ENCODE measurements around the gene HRAS. TPM values are rescaled to one million over a fixed set of nuclear protein-coding genes. Genes with fewer than 3 reads are reported as not detected.

Gene HRAS
- total RNA-seq, 4 donors from 2014 or later, result 82.9 to 131 (median 96.2) TPM

DNA sequence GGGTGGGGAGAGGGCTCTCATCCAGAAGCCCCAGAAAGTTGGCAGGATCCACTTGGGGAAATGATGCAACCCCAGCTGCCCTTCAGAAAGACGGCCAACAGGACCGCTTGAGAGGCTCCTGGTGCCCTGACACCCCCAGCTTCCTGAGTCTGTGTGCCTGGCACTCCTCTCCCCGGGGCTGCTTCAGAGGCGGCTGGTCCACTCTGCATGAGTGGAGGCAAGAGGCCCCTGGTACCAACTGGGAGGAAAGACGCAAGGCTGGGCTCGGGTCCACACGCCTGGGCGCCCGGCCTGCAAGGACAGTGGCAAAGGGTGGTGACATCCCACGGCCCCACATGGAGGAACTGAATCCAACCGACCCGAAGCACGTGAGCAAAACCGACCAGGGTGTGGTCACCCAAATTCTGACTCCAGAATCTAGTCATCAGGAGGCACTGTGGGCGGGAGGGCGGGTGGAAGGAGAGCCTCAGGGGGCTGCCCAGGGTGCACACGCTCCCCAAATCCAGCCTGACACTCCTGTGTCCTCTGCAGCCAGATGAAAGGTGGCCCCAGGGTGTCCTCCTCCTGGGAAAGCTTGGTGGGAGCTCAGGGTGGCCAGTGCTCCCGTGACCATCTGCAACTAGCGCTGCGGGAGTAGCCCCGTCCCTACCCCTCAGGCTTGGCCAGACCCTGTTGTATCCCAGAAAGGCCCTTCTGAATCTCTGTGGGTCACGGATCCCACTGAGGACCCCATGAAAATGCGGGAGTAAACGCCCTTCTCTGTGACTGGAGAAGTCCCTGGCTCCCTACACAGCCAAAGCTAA lies 32.0 kb downstream of the HRAS start:
- H3K4me3 ChIP-seq, result peak overlapping the region; percentile 83
- no peak for TF ChIP-seq POLR2AphosphoS5 (IDR thresholded peaks at IDR 0.05)
- TF ChIP-seq POLR2A (IDR thresholded peaks at IDR 0.05), result no peak
- H3K27ac ChIP-seq, result peak overlapping the region; percentile 100
- H3K27me3 ChIP-seq, result no peaks in the 10 kb centered on the region
- DNase-seq (ENCODE audit: low spot score in 2 of 2), result peak; percentile 90
- peaks cover 36% of the 10 kb centered on the region for H3K36me3 ChIP-seq
- H3K9me3 ChIP-seq, result no peaks in the 10 kb centered on the region
- peaks cover 47% of the 10 kb centered on the region for H3K4me1 ChIP-seq
- WGBS, result 16% methylated on average over 15 of the region's 24 CpGs

DNA sequence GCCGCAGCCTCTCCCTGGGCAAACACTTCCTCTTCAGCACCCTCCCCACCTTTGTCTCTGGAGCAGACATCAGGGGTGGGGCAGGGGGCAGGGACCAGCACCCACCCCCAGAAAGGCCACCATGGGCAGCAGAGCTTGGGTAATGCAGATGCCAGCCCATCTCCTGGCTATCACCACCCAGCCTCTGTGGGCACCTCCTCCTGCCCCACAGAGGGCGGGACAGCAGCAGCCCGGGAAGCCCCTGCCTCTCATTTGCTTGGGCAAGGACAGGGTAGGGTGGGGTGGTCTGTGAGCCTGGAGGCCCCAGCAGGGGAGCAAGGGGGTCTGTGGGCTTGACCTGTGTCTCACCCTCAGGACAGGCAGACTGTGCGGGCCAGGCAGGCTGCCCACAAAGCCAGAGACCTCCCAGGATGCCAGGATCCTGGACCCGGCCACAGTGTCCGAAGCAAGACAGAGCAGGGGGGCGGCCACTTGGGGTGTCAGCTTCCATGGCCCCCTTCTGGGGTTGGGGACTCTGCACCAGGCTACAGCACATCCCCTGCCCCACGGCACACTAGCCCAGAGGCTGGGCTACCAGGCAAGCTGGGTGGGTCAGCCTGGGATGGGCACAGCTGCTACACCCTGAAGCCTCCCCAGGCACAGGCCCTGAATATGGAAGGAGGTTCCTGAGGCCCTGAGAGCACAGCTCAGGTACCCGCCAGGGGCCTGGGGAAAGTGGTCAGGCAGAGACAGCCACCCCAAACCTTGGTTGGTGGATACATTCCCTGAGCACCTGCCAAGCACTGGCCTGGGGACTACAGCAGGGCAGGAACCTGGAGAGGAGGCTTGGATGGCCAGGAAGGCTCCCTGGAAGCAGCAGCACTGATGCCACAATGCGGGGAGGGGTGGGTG lies 32.8 kb downstream of the HRAS start:
- H3K27me3 ChIP-seq, result no peaks in the 10 kb centered on the region
- peak overlapping the region; percentile 83 for H3K4me3 ChIP-seq
- peaks cover 39% of the 10 kb centered on the region for H3K4me1 ChIP-seq
- DNase-seq (ENCODE audit: low spot score in 2 of 2), result peak in 1 of 2 donors; percentile 67
- H3K9me3 ChIP-seq, result no peaks in the 10 kb centered on the region
- peaks cover 45% of the 10 kb centered on the region for H3K36me3 ChIP-seq
- 68% methylated on average over 4 of the region's 10 CpGs for WGBS
- peak overlapping the region; percentile 100 for H3K27ac ChIP-seq
- TF ChIP-seq CTCF (IDR thresholded peaks at IDR 0.05), result no peak
- no peak for TF ChIP-seq POLR2AphosphoS5 (IDR thresholded peaks at IDR 0.05)
- no peak for TF ChIP-seq EP300 (IDR thresholded peaks at IDR 0.05)
- no peak for TF ChIP-seq POLR2A (IDR thresholded peaks at IDR 0.05)

DNA sequence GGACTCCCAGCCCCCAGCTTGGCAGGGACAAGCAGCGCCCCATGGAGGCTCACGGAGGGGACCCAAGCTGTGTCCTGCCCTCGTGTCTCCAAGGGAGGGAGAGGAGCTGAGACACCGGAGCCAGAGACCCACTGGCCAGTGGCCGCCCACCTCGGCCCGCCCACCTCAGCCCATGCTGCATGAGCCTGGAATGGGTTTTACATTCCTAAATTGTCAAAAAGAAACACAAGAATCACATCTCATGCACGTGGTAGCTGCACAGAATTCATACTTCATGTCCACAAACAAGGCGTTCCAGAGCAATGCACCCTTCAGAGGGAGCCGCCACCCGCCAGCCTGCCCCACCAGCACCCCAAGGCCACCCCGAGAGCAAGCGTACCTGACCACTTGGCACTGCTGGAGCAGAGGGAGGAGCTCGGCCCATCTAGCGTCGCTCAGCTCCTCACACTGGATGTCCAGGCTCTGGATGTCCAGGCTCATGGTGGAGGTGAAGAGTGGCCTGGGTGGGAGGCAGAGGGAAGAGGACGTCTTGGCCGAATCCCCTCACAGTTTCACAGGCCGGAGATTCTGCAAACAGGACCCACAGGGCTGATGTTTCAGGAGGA lies 33.6 kb downstream of the HRAS start:
- peaks cover 37% of the 10 kb centered on the region for H3K4me1 ChIP-seq
- no peak overlapping the region for H3K27ac ChIP-seq
- H3K36me3 ChIP-seq, result peaks cover 52% of the 10 kb centered on the region
- H3K27me3 ChIP-seq, result no peaks in the 10 kb centered on the region
- no peaks in the 10 kb centered on the region for H3K9me3 ChIP-seq
- TF ChIP-seq CTCF (IDR thresholded peaks at IDR 0.05) (no peak), POLR2AphosphoS5 (IDR thresholded peaks at IDR 0.05) (no peak), POLR2A (IDR thresholded peaks at IDR 0.05) (no peak), EP300 (IDR thresholded peaks at IDR 0.05) (no peak)
- WGBS, result 84% methylated on average over 9 of the region's 19 CpGs
- DNase-seq (ENCODE audit: low spot score in 2 of 2), result no peak
- H3K4me3 ChIP-seq, result no peak overlapping the region

- TF ChIP-seq POLR2AphosphoS5 (IDR thresholded peaks at IDR 0.05), result no peak
- no peak for TF ChIP-seq POLR2A (IDR thresholded peaks at IDR 0.05)
- TF ChIP-seq CTCF (IDR thresholded peaks at IDR 0.05), result no peak
- no peak for TF ChIP-seq EP300 (IDR thresholded peaks at IDR 0.05)
- Histone ChIP-seq H3K36me3 (peaks cover 59% of the 10 kb centered on the region), H3K9me3 (no peaks in the 10 kb centered on the region), H3K4me3 (no peak overlapping the region), H3K4me1 (peaks cover 37% of the 10 kb centered on the region), H3K27me3 (no peaks in the 10 kb centered on the region), H3K27ac (no peak overlapping the region)
- DNase-seq (ENCODE audit: low spot score in 2 of 2), result no peak
- 94% methylated on average over 20 of the region's 24 CpGs for WGBS
These were observed 34.2 kb downstream of the HRAS start for GRCh38 chr11:501001-501682.
